ENCODE data around the gene AP2B1. TPM values are rescaled to one million over a fixed set of nuclear protein-coding genes. Genes with fewer than 3 reads are reported as not detected.

The AP2B1 gene
- total RNA-seq, 1 experiment from 2014 or later: 217 TPM

DNA sequence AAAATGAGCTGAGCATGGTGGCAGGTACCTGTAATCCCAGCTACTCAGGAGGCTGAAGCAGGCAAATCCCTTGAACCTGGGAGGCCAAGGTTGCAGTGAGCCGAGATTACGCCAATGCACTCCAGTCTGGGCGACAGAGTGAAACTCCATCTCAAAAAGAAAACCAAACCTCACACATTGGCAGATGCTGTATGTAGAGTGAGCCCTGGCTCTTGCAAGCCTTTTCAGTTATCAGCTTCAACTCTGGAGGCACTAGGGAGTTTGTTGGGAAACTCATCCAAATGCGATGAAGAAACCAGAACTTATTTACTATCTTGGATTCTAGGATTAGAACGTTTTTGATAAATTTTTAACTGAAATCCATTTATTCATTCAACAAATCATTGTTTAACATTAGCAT is 87.4 kb downstream of the AP2B1 start:
- no peak for TF ChIP-seq CTCF (conservative IDR thresholded peaks at IDR 0.05)
- no peak overlapping the region for H3K4me2 ChIP-seq (ENCODE audit: insufficient read depth, insufficient read length, low read length)
- H3K9me3 ChIP-seq (ENCODE audit: control insufficient read depth, low read depth, low read length): no peaks in the 10 kb centered on the region
- H3K18ac ChIP-seq (ENCODE audit: insufficient read length, low read depth, low read length): no peak overlapping the region
- H2AK5ac ChIP-seq (ENCODE audit: insufficient read length, low read length): no peak overlapping the region
- H3K4me1 ChIP-seq (ENCODE audit: insufficient read depth, low read length): no peaks in the 10 kb centered on the region; the same call in 1 of the 2 replicates
- H2BK120ac ChIP-seq (ENCODE audit: low read depth, low read length, poor library complexity, severe bottlenecking): no peak overlapping the region
- no peak for DNase-seq
- no peaks in the 10 kb centered on the region for H3K79me1 ChIP-seq (ENCODE audit: insufficient read depth, low read depth, low read length, poor library complexity, severe bottlenecking)
- no peak overlapping the region for H3T11ph ChIP-seq (ENCODE audit: low read length)
- no peak overlapping the region for H2BK20ac ChIP-seq (ENCODE audit: low read depth, low read length, poor library complexity, severe bottlenecking)
- no peaks in the 10 kb centered on the region for H3K23me2 ChIP-seq (ENCODE audit: insufficient read length, low read depth, low read length, poor library complexity, severe bottlenecking)
- no peak overlapping the region for H4K91ac ChIP-seq (ENCODE audit: insufficient read length, low read depth, low read length)
- H3K14ac ChIP-seq (ENCODE audit: insufficient read depth, low read length): no peak overlapping the region; the same call in 1 of the 2 replicates
- H3K4me1 Mint-ChIP-seq: peaks cover 6 to 22% of the 10 kb centered on the region in 2 experiments
- H3K79me2 ChIP-seq (ENCODE audit: insufficient read depth, low read length): no peaks in the 10 kb centered on the region
- H2BK12ac ChIP-seq (ENCODE audit: insufficient read length, low read depth, low read length): no peak overlapping the region
- no peaks in the 10 kb centered on the region for H3K9me3 Mint-ChIP-seq
- H2BK5ac ChIP-seq (ENCODE audit: insufficient read length, low read length): no peak overlapping the region
- no peak overlapping the region for H3K9ac ChIP-seq (ENCODE audit: extremely low read depth, insufficient read length, low read length)
- no peak overlapping the region for H3K4me3 Mint-ChIP-seq
- H4K8ac ChIP-seq (replicated peaks; ENCODE audit: insufficient read length, low read depth, low read length): no peak overlapping the region
- H3K27me3 Mint-ChIP-seq (ENCODE audit: low read depth): no peaks in the 10 kb centered on the region
- H3K36me3 Mint-ChIP-seq (ENCODE audit: insufficient read depth in 1 of 3, low read depth in 3 of 3): peaks cover 15 to 55% (median 39%) of the 10 kb centered on the region in 3 experiments
- peak overlapping the region in 1 of 3 experiments; percentile 48; a peak in 2 of 7 replicates for H3K27ac Mint-ChIP-seq
- no peak overlapping the region for H2AFZ ChIP-seq (ENCODE audit: low read length)
- no peak overlapping the region for H3K27ac ChIP-seq (ENCODE audit: insufficient read length, low read depth, low read length)
- no CpG with 5 or more reads among the region's 5 CpGs for WGBS (ENCODE audit: extremely low coverage, insufficient read length, low lambda C conversion rate)
- H3K27me3 ChIP-seq (ENCODE audit: insufficient read depth, low read length): no peaks in the 10 kb centered on the region
- no peak overlapping the region for H4K5ac ChIP-seq (ENCODE audit: insufficient read length, low read depth, low read length)
- H3K23ac ChIP-seq (ENCODE audit: insufficient read length, low read depth, low read length): no peak overlapping the region
- H3K56ac ChIP-seq (ENCODE audit: insufficient read length, low read depth, low read length): no peak overlapping the region
- H3K4ac ChIP-seq (ENCODE audit: low read depth, low read length): no peak overlapping the region
- no peaks in the 10 kb centered on the region for H4K20me1 ChIP-seq (ENCODE audit: control insufficient read depth, insufficient read depth, insufficient read length)
- no peak overlapping the region for H2BK15ac ChIP-seq (ENCODE audit: low read depth, low read length)

Measured in H9 (cell line).